ENCODE data around the gene KMT2C. TPM values are rescaled to one million over a fixed set of nuclear protein-coding genes. Genes with fewer than 3 reads are reported as not detected.

The KMT2C gene
- 21.7 and 35.3 TPM in 2 replicates for total RNA-seq

DNA sequence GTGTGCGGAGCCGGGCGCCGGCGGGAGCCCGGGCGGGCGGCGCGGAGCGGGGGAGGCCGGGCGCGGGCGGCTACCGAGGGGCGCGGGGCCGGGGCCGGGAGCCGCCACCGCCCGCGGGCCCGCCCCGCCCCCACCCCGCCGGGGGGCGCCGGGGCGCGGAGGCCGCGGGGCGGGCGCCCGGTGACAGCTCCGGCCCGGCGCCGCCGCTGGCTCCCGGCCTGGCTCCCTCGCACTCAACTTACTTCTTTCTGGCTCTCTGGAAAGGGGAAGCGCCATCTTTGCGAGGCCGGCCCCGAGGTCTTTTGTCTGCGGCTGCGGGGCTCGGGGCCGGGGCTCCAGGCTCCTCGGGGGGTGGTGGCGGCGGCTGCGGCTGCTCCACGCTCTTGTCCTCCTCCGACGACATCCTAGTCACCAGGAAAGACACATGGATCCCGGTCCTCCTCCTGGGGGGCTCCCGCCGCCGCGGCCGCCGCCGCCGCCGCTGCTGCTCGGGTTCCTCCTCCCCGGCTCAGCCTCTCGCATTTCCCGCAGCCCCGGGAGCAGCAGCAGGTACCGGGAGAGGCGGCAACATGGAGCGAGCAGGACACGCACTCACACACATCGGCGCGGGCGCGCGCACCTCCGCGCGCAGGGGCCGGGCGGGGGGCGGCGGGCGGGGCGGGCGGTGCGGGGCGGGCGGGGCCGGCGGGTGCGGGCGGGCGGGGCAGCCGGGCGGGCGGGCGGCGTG is at the start of gene KMT2C:
Gene KMT2C (minus strand): TSS at position 620 of the 727 bp plus-strand sequence. CDS start 217 bp downstream, at position 403.

Other genes starting within 250 kb of the KMT2C start
- gene XRCC2, start 240.1 kb upstream of the KMT2C start, total RNA-seq = 0.09 and 0.12 TPM in 2 replicates